Measurements from ENCODE around the gene POMT1. TPM values are rescaled to one million over a fixed set of nuclear protein-coding genes. Genes with fewer than 3 reads are reported as not detected.

POMT1 gene
- total RNA-seq, 1 experiment from 2014 or later, result 39.6 TPM

GRCh38 chr9:131552030-131552429, 49.3 kb downstream of the POMT1 start:
- H3K36me3 ChIP-seq (ENCODE audit: insufficient read depth, low read length, poor library complexity, severe bottlenecking), result no peaks in the 10 kb centered on the region
- no TSS peak for BruUV-seq (replicated peaks)
- H3K27ac ChIP-seq (ENCODE audit: low read depth, low read length, poor library complexity, severe bottlenecking), result no peak overlapping the region
- H3K9me3 ChIP-seq (ENCODE audit: low read depth, low read length, poor library complexity, severe bottlenecking), result no peaks in the 10 kb centered on the region
- ChIA-PET POLR2A (ENCODE audit: low non-redundant PET) (interaction anchor here (0.6 kb wide), 1 partner anchor 51 kb away, joined by 3 read pairs; no protein-coding TSS in a partner anchor), CTCF (no interaction called here)
- TF ChIP-seq EZH2 (IDR thresholded peaks at IDR 0.05; ENCODE audit: borderline replicate concordance, low read depth, low read length, poor library complexity, severe bottlenecking) (no peak), CTCF (conservative IDR thresholded peaks at IDR 0.05; ENCODE audit: low read depth, low read length) (no peak)
- H3K4me3 ChIP-seq (ENCODE audit: low read depth, low read length, poor library complexity, severe bottlenecking), result no peak overlapping the region
- intact Hi-C loops (cut with micrococcal nuclease; ENCODE audit: unreplicated experiment), result no loop called here
- H3K27me3 ChIP-seq (replicated peaks; ENCODE audit: insufficient read depth, low read depth, low read length, poor library complexity), result peaks cover 31% of the 10 kb centered on the region
- H3K4me1 ChIP-seq (ENCODE audit: insufficient read depth, low read length, poor library complexity, severe bottlenecking), result no peaks in the 10 kb centered on the region
- no peak for DNase-seq (ENCODE audit: low spot score)

- no peak overlapping the region for H3K4me3 ChIP-seq (ENCODE audit: low read depth, low read length, poor library complexity, severe bottlenecking)
- DNase-seq (ENCODE audit: low spot score), result peak; percentile 31
- TF ChIP-seq EZH2 (IDR thresholded peaks at IDR 0.05; ENCODE audit: borderline replicate concordance, low read depth, low read length, poor library complexity, severe bottlenecking), result no peak
- TF ChIP-seq CTCF (conservative IDR thresholded peaks at IDR 0.05; ENCODE audit: low read depth, low read length), result no peak
- no peak overlapping the region for H3K27ac ChIP-seq (ENCODE audit: low read depth, low read length, poor library complexity, severe bottlenecking)
- H3K27me3 ChIP-seq (replicated peaks; ENCODE audit: insufficient read depth, low read depth, low read length, poor library complexity), result peaks cover 20% of the 10 kb centered on the region
- ChIA-PET POLR2A (ENCODE audit: low non-redundant PET) (no interaction called here), CTCF (no interaction called here)
- no peaks in the 10 kb centered on the region for H3K4me1 ChIP-seq (ENCODE audit: insufficient read depth, low read length, poor library complexity, severe bottlenecking)
- no peaks in the 10 kb centered on the region for H3K36me3 ChIP-seq (ENCODE audit: insufficient read depth, low read length, poor library complexity, severe bottlenecking)
- no peaks in the 10 kb centered on the region for H3K9me3 ChIP-seq (ENCODE audit: low read depth, low read length, poor library complexity, severe bottlenecking)
- intact Hi-C loops (cut with micrococcal nuclease; ENCODE audit: unreplicated experiment), result no loop called here
- no TSS peak for BruUV-seq (replicated peaks)
Observed at GRCh38 chr9:131554087-131554842, 51.5 kb downstream of the POMT1 start.

GRCh38 chr9:131554843-131555351, 52.2 kb downstream of the POMT1 start:
- POLR2A ChIA-PET (ENCODE audit: low non-redundant PET), result no interaction called here
- BruUV-seq (replicated peaks), result no TSS peak
- TF ChIP-seq EZH2 (IDR thresholded peaks at IDR 0.05; ENCODE audit: borderline replicate concordance, low read depth, low read length, poor library complexity, severe bottlenecking) (no peak), CTCF (conservative IDR thresholded peaks at IDR 0.05; ENCODE audit: low read depth, low read length) (no peak)
- CTCF ChIA-PET, result no interaction called here
- intact Hi-C loops (cut with micrococcal nuclease; ENCODE audit: unreplicated experiment), result no loop called here
- Histone ChIP-seq H3K9me3 (ENCODE audit: low read depth, low read length, poor library complexity, severe bottlenecking) (no peaks in the 10 kb centered on the region), H3K4me1 (ENCODE audit: insufficient read depth, low read length, poor library complexity, severe bottlenecking) (no peaks in the 10 kb centered on the region), H3K27me3 (replicated peaks; ENCODE audit: insufficient read depth, low read depth, low read length, poor library complexity) (peaks cover 20% of the 10 kb centered on the region), H3K36me3 (ENCODE audit: insufficient read depth, low read length, poor library complexity, severe bottlenecking) (no peaks in the 10 kb centered on the region), H3K4me3 (ENCODE audit: low read depth, low read length, poor library complexity, severe bottlenecking) (no peak overlapping the region), H3K27ac (ENCODE audit: low read depth, low read length, poor library complexity, severe bottlenecking) (no peak overlapping the region)
- no peak for DNase-seq (ENCODE audit: low spot score)

Measured in A673 (cell line).